HTERT RPE-1 (cell line): ENCODE results near the gene INVS.
"Not testable (repeated sequence)": the region's sequence is repeated elsewhere in the genome, so short reads cannot be mapped to it uniquely, and the experiment has no call there.

Source experiments
- in situ Hi-C: fragments of 300-500 bp; cut with MboI; formaldehyde crosslinking; loops from 4 replicates; pipeline ENCODE4 v1.14.3; 2020; ENCODE audit warnings: low sequenced_read_pairs

The INVS gene, protein sequence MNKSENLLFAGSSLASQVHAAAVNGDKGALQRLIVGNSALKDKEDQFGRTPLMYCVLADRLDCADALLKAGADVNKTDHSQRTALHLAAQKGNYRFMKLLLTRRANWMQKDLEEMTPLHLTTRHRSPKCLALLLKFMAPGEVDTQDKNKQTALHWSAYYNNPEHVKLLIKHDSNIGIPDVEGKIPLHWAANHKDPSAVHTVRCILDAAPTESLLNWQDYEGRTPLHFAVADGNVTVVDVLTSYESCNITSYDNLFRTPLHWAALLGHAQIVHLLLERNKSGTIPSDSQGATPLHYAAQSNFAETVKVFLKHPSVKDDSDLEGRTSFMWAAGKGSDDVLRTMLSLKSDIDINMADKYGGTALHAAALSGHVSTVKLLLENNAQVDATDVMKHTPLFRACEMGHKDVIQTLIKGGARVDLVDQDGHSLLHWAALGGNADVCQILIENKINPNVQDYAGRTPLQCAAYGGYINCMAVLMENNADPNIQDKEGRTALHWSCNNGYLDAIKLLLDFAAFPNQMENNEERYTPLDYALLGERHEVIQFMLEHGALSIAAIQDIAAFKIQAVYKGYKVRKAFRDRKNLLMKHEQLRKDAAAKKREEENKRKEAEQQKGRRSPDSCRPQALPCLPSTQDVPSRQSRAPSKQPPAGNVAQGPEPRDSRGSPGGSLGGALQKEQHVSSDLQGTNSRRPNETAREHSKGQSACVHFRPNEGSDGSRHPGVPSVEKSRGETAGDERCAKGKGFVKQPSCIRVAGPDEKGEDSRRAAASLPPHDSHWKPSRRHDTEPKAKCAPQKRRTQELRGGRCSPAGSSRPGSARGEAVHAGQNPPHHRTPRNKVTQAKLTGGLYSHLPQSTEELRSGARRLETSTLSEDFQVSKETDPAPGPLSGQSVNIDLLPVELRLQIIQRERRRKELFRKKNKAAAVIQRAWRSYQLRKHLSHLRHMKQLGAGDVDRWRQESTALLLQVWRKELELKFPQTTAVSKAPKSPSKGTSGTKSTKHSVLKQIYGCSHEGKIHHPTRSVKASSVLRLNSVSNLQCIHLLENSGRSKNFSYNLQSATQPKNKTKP

DNA sequence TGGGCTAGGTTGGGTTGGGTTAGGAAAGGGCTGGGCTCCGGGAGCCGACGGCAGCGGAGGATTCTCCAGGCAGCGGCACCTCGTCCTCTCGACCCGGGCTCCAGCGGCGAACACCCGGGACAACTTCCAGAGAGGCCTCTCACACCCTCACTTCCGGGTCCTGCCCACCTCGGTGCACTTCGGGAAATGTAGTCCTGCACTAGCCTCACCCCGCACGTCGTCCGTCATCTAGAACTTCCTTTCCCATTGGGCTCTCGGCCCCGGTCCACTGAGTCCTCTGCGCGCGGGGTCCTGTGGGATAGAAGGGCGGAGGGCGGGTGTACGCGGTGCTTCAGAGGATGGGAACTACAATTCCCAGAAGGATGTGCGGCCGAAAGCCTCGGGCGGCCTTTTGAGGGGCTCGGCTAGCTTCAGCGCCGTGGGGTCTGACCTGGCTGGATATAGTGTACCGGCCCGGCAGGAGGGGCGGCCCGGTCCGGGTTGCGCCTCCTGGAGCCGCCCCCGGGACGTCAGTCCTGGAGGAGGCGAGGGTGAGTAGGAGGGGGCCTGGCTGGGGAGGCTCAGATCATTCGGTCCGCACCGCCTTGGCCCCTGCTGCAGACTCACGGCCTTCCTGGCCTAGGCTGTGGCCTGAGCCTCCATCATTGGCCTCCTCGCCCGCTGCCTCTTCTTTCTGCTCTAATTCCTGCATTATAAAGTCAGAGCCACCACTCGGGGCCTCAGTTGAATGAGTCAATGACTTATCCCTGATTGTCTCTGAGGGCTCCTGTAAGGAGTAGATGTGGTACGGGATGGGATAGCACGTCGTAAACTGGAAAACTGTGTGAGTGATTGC is at the start of gene INVS, which contains the start of gene ERP44:
INVS (plus strand) TSS at position 357 of the 835 bp plus-strand sequence. CDS start 5,279 bp downstream, outside the sequence.
ERP44 (minus strand) TSS at position 114 of the 835 bp plus-strand sequence. CDS start 160 bp downstream, outside the sequence.
- in situ Hi-C loops, result no loop called here

DNA sequence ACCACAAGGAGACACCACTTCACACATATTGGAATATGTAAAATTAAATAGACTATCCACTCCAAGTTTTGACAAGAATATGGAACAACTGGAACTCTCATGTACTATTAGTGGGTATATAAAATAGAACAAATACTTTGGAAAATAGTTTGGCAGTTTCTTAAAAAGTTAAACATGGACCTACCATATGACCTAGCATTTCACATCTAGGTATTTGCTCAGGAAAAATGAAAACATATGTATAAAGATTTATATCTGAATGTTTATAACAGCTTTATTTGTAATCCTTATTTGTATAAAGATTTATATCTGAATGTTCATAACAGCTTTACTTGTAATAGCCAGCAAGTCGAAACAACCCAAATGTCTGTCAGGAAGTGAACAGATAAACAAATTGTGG is 49.5 kb upstream of the INVS start:
- in situ Hi-C loops, result no loop called here

DNA sequence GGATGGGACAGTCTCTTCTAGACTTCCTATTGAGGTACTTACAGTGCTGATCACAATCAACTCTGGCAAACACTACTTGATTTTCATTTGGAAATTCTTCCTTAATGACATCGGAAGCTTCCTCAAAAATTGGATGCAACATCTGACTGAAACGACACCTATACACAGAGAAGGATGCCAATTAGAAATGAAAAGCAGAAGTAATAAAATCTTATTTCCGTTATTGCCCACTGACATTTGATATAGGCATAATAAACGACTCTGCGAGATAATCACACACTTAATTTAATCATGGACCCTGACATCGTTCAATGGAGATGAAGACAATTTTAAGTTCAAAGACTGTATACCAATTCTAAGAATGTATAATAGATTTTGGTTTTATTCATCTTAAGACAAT is 46.7 kb upstream of the INVS start:
- in situ Hi-C loops, result no loop called here

DNA sequence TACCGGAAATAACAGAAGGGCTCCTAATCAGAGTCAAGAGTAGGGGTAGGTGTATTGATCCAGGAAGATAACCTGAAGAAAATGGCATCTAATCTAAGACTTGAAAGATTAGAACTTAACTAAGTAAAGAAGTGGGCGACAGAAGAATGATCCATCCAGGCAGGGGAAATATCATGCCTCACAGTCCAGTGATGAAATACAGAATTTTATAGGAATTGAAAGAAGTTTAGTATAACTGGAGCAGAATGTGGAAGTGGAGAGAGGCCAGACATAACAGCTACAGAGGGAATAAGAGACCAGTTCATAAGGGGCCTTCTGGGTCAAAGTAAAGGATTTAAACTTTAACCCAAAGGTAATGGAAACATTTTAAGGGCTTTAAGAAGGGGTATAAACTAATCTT is 42.5 kb upstream of the INVS start:
- in situ Hi-C loops, result no loop called here

DNA sequence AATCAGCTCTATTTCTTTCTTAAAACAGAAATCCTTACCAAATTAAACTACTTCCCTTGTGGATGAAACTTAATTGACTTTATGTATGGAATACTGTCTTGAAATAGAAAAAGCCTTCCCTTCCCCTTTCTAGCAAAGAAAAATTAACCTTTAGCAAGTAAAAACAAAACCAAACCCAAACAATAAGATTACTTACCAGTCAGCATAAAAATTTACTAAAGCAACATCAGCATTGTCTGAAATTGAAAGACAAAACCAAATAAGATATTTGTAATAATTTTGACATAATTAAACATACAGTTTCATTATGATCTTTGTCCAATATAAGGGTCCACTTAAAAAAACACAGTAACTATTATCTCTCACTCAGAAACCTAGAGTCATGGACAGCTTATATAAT is 41.4 kb upstream of the INVS start:
- in situ Hi-C loops, result no loop called here

DNA sequence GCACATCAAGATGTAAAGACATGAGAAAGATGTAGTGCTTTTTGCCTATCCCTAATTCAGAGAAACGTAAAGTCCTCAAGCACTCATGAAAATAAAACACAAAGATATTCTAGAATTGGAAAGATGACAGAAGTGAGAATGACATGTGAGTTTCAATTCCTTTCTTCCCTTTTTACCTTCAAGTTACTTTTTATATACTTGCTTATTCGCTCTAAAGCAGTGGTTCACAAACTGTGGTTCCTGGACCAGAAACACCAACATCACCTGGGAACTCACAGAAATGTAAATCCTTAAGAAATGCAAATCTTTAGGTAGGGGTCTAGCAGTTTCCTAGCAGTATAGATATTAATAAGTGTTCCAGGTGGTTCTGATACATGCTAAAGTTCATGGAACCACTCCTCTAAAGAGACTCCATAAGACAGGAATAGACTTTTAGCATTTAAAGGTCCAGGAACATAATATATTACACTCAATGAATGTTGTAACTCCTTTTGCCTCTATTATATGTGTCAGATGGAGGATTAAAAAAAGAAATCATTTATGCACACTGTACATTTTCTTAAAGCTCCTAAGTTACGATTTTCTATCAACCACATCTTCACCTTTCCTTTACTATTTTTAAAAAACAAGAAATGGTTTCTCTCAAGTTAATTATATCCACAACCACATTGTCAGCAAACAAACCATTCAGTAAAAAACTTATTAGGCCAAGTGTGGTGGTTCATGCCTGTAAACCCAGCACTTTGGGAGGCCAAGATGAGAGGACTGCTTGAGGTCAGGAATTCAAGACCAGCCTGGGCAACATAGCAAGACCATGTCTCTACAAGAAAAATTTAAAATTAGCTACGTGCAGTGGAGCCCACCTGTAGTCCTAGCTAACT is 40.1 kb upstream of the INVS start:
- in situ Hi-C loops, result no loop called here

DNA sequence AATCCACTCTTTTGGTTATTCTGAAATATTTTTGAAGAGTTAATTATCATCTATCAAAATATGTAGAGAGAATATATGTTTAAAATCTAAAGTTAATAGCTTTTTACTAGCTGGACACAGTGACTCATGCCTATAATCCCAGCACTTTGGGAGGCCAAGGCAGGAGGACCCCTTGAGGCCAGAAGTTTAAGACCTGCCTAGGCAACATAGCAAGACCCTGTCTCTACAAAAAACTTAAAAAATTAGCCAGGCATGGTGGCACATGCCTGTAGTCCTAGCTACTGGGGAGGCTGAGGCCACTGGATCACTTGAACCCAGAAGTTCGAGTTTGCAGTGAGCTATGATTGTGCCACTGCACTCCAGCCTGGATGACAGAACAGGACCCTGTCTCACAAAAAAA is 36.4 kb upstream of the INVS start:
- in situ Hi-C loops, result not testable (repeated sequence)

DNA sequence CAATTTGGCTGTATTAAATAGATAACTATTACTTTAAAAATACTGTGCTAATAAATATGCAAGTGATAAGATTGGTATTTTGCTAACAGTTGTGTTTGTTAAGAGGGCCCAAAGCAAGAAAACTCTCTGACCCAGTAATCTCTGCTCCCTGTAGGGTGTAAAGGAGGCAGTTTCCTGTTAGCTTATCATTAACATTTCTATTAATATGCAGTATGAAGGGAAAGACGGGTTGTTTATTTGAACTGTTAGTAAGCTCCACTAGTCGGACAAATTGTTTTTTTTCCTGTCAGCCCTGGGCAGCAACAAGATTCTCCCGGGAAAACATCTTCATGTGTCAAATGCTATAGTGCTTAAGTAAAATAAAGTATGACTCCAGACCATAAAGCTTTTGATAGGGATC is 35.9 kb upstream of the INVS start:
- in situ Hi-C loops, result no loop called here

DNA sequence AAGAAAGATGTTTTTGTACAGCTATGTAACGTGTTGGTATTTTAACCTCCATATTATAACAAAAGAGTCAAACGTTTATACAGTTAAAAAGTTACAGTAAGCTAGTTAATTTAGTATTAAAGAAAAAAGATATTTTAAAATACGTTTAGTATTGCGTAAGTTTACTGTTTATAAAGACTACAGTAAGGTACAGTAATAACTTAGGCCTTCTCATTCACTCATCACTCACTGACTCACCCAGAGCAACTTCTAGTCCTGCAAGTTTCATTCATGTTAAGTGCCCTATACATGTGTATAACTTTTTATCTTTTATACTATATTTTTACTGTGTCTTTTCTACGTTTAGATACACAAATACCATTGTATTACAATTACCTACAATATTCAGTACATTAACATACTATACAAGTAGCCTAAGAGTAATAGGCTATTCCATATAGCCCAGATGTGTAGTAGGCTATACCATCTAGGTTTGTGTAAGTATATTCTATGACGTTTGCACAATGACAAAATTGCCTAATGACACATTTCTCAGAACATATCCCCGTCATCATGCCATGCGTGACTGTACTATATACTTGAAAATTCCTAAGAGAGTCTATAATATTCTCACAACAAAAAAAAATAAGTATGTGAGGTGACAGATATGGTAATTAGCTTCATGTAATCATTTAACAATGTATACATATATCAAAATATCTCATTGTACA is 34.0 kb upstream of the INVS start:
- in situ Hi-C loops, result no loop called here

DNA sequence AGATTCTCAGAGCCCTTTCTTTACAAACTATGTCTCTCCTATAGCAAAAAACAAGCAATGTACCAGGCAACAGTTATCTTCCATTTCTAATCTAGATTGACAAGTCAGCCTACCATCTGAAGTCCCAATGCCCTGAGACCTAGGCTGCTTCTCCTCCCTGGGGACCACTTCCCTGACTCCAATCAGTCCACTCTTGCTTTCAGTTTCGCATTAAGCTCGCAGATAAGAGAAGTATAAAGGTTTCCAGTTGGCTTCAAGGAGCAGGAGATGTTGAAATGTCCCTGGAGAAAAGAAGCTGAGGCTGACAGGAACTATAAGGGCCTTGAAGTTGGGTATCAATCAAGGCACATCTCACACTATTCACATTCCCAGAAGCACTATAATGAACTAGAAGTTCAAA is 32.5 kb upstream of the INVS start:
- in situ Hi-C loops, result no loop called here

DNA sequence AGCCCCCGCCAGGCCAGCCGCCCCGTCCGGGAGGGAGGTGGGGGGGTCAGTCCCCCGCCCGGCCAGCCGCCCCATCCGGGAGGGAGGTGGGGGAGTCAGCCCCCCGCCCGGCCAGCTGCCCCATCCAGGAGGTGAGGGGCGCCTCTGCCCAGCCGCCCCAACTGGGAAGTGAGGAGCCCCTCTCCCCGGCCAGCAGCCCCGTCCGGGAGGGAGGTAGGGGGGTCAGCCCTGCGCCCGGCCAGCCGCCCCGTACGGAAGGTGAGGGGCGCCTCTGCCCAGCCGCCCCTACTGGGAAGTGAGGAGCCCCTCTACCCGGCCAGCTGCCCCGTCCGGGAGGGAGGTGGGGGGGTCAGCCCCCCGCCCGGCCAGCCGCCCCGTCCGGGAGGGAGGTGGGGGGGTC is 31.1 kb upstream of the INVS start:
- in situ Hi-C loops, result not testable (repeated sequence)

DNA sequence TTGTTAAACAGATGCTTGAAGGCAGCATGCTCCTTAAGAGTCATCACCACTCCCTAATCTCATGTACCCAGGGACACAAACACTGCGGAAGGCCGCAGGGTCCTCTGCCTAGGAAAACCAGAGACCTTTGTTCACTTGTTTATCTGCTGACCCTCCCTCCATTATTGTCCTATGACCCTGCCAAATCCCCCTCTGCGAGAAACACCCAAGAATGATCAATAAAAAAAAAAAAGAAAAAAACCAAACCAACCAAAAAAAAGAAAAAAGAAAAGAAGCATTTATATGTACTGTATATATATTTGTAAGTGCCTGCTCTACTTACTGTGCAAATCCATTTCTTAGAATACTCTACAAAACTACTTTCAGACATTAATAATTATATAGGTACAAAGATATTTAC is 30.0 kb upstream of the INVS start:
- in situ Hi-C loops, result not testable (repeated sequence)

DNA sequence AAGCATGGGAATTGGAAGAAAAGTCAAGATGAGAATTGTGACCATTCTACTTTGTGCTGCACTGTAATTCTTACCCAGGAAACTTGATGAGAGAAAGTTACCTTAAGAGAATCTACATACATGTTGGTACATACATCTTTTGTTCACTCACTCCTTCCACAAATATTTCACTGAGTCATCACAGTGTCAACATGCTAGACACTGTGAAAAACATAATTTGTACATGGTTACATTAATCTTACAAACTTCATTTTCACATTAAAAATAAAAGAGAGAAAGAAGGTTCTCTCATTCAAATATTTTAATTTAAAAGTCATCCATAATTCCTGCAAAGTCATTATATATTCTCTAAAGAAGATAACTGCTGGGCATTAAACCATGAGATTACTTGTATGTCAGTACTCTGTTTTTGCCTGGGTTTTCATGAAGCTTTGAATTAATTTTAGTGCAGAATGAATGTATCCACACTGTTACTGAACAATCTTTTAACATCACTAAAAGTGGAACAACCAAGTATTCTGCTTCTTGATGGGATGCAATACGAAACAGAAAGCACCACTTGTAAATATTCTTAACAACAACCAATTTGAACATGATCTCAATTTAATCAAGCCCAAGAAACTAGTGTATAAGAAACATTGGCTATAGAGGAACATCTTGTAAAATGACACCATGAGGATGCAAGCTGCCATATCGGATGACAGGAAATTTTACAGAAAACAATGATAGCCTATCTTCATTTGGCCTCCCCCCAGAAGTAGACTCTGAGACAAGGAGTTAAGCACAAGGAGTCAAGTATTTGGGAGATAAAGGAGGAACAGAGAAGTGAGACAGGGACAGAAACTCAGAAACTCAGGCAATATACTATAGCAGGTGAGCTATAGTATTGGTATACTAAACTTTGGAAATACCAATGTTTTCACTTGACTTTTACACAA is 28.7 kb upstream of the INVS start:
- in situ Hi-C loops, result no loop called here

DNA sequence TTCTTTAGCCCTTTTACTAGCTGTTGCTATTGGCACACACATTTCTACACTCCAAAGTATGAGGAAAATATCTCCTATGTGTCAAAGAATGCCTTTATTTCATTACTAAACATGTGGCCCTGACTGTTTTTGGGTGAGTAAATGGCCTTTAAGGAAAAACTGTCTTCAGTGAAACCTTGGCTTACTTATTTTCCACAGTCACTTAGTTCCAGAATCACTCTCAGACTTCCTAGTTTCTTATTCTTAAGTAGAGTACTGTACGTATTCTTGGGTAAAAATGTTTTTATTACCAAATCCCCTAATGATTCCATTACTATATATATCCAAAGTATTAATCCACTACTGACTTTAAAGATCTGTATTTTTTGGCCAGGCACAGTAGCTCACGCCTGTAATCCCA is 27.8 kb upstream of the INVS start:
- in situ Hi-C loops, result no loop called here

DNA sequence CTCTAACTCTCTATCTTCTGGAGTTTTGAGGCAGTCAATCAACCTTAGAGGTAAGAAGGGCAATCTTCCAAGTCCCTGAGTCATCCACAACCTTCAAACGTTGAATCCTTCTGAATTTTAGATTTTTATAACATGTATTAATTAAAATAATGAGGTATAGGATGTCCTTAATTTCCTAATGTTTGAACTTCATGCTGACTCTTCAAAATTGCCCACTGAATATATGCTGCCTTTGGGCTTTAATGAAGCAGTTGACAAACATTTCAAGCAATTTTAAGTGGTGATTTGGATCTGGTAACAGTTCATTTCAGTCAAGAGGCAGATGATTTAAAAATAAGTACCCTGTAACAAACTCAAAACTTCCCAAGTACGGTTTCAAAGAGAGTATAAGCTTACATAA is 26.2 kb upstream of the INVS start:
- in situ Hi-C loops, result no loop called here

DNA sequence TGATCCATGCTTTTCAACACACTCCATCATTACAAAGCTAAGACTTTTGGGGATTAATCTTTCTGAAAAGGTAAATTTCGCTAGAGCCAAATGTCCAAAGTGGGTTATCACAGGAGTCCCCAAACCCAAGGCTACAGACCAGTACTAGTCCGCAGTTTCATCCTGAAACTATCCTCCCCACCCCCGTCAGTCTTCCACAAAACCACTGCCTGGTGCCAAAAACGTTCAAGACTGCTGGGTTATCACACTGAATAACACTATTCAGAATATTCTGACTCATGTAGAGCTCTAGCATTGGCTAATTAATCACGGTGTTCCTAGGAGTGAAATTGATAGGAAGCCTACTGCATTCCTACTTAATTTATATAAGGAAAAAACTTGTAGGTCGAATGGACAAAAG is 24.9 kb upstream of the INVS start:
- in situ Hi-C loops, result no loop called here

DNA sequence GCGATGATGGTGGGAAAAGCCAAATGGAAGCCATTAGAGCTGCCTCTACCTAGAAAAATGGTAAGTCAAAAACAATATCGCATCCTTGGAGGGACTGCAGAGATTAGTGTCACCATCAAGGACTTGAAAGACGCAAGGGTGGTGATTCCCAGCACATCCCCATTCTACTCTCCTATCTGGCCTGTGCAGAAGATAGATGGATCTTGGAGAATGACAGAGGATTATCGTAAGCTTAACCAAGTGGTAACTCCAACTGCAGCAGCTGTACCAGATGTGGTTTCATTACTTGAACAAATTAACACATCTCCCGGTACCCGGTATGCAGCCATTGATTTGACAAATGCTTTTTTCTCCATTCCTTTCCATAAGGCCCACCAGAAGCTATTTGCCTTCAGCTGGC is 24.1 kb upstream of the INVS start:
- in situ Hi-C loops, result no loop called here

DNA sequence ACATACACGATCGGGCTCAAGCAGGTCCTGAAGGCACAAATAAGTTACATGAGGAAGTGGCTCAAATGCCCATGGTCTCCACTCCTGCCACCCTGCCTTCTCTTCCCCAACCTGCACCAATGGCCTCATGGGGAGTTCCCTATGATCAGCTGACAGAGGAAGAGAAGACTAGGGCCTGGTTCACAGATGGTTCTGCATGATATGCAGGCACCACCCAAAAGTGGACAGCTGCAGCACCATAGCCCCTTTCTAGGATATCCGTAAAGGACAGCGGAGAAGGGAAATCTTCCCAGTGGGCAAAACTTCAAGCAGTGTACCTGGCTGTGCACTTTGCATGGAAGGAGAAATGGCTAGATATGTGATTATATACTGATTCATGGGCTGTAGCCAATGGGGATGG is 22.8 kb upstream of the INVS start:
- in situ Hi-C loops, result not testable (repeated sequence)
